HG03095 (cell line): ENCODE data around the gene SLC39A12.

ENCODE experiments used
- ATAC-seq: cut with Tn5 transposase; IDR thresholded peaks from one replicate; pipeline ENCODE4 v1.9.1; 2021; ENCODE audit warnings: moderate library complexity; ENCODE audit not compliant: unreplicated experiment

SLC39A12 gene

GRCh38 chr10:17961551-17962422 lies 10.1 kb downstream of the SLC39A12 start:
- no peak for ATAC-seq

GRCh38 chr10:17963431-17963830 lies 11.7 kb downstream of the SLC39A12 start:
- ATAC-seq: no peak

GRCh38 chr10:17965649-17966235 lies 14.0 kb downstream of the SLC39A12 start:
- no peak for ATAC-seq

- ATAC-seq: no peak
These were observed 22.8 kb downstream of the SLC39A12 start for GRCh38 chr10:17974505-17974904.

- no peak for ATAC-seq
These were observed 29.3 kb downstream of the SLC39A12 start for GRCh38 chr10:17980846-17981565.

- no peak for ATAC-seq
These were observed 30.2 kb downstream of the SLC39A12 start for GRCh38 chr10:17981766-17982380.

GRCh38 chr10:17984056-17984455 lies 32.3 kb downstream of the SLC39A12 start:
- ATAC-seq: peak; percentile 92

- ATAC-seq: no peak
These were observed 32.8 kb downstream of the SLC39A12 start for GRCh38 chr10:17984563-17984962.

- peak; percentile 81 for ATAC-seq
These were observed 38.4 kb downstream of the SLC39A12 start for GRCh38 chr10:17989908-17990767.

GRCh38 chr10:17992266-17992665 lies 40.5 kb downstream of the SLC39A12 start:
- ATAC-seq: no peak

- ATAC-seq: no peak
These were observed 41.6 kb downstream of the SLC39A12 start for GRCh38 chr10:17993361-17993760.

GRCh38 chr10:18000601-18001000 lies 48.9 kb downstream of the SLC39A12 start:
- ATAC-seq: no peak

- no peak for ATAC-seq
These were observed 53.7 kb downstream of the SLC39A12 start for GRCh38 chr10:18005445-18005780.

GRCh38 chr10:18005781-18006456 lies 54.2 kb downstream of the SLC39A12 start:
- ATAC-seq: no peak

GRCh38 chr10:18008986-18009385 lies 57.3 kb downstream of the SLC39A12 start:
- ATAC-seq: no peak

- no peak for ATAC-seq
These were observed 58.3 kb downstream of the SLC39A12 start for GRCh38 chr10:18010050-18010449.

- ATAC-seq: no peak
These were observed 68.8 kb downstream of the SLC39A12 start for GRCh38 chr10:18020523-18020922.

- ATAC-seq: no peak
These were observed 70.2 kb downstream of the SLC39A12 start for GRCh38 chr10:18021725-18022480.
